Fibroblast of villous mesenchyme (primary cell): Measurements from ENCODE around the gene STRBP. TPM values are rescaled to one million over a fixed set of nuclear protein-coding genes. Genes with fewer than 3 reads are reported as not detected.

ENCODE experiments used
- DNase-seq: peaks from one replicate; pipeline ENCODE4 v3.0.0-alpha.2; 2010; ENCODE audit warnings: low read depth
- H3K4me3 ChIP-seq: 2 replicates; pipeline ENCODE4 v1.5.1; 2011; ENCODE audit warnings: low read depth, mild to moderate bottlenecking, low read length
- total RNA-seq: library from RNA; depleted of rRNA; stranded (reverse); fragments of >200 nt; gene quantifications from 2 replicates; pipeline ENCODE4 v1.2.3, GENCODE V29; 2012
- TF ChIP-seq, protein P1 (sequence below): IDR thresholded peaks from 2 replicates; pipeline ENCODE4 v1.5.1; 2012; ENCODE audit warnings: low read depth, mild to moderate bottlenecking, low read length; ENCODE audit not compliant: insufficient read depth

STRBP gene
- total RNA-seq, 1 donor, result 4.3 TPM

DNA sequence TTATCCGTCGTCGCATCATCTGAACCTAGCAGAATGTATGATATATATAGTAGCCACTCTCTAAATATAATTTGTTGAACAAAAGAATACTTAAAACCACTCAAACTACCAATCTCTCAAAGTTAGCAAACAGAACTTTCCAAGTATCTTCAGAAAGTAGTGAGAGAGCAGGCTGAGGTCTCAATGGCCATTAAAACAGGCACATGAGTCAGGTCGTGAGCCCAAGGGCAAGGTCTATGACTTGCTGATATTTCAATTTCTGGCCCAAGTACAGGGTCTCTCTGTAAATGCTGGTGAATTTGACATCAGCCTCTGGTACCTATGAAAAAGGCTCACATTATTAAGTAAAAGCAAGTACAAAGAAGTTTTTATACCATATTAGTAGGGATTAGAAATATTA, 139.8 kb downstream of the STRBP start:
- TF ChIP-seq, protein P1, sequence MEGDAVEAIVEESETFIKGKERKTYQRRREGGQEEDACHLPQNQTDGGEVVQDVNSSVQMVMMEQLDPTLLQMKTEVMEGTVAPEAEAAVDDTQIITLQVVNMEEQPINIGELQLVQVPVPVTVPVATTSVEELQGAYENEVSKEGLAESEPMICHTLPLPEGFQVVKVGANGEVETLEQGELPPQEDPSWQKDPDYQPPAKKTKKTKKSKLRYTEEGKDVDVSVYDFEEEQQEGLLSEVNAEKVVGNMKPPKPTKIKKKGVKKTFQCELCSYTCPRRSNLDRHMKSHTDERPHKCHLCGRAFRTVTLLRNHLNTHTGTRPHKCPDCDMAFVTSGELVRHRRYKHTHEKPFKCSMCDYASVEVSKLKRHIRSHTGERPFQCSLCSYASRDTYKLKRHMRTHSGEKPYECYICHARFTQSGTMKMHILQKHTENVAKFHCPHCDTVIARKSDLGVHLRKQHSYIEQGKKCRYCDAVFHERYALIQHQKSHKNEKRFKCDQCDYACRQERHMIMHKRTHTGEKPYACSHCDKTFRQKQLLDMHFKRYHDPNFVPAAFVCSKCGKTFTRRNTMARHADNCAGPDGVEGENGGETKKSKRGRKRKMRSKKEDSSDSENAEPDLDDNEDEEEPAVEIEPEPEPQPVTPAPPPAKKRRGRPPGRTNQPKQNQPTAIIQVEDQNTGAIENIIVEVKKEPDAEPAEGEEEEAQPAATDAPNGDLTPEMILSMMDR, result no peak
- H3K4me3 ChIP-seq, result no peak overlapping the region
- no peak for DNase-seq

DNA sequence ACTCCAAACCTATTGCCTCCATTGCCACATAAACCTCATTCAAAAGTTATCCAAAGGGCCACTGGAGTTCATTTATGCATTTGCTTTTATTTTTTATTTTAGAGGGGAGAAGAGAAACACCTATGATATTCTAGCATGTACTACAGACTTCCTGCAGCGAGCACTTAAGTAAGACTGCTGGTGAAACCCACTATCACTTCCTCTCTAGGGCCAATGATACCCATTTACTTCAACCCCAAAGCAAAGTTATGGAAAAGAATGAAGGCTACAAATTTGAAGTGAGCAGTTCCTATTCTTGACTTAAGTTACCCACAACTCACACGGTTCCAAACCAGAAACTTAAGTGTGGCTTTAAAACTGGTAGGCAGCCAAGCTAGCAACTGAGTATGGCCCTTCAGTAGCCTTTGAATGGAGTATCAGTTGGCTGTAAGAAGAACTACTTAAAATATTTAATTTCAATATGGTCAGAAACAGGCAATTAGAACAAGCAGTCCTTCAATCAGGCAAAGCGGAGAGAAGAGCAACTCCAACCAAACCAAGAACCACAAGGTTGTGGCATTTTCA, 140.8 kb downstream of the STRBP start:
- TF ChIP-seq, protein P1, result no peak
- no peak overlapping the region for H3K4me3 ChIP-seq
- no peak for DNase-seq

DNA sequence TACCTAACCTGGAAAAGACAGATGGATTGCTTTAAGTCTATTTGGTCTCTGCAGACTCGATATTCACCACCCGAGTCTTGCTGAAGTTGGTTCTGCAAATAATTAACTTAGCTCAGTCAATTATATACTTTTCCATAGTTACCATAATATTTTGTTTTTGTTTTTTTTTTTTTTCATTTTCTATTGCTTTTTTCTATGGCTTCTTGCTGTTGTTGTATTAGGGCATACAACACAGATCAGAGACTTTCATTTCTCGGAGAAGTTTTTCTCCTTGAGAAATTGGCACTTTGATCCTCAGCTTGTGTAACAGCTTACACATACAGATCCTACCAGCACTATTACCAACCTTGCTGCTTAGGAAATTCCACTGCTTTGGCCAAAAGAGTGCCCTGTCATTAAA, 146.9 kb downstream of the STRBP start:
- no peak for DNase-seq
- no peak overlapping the region for H3K4me3 ChIP-seq
- TF ChIP-seq, protein P1, result no peak

DNA sequence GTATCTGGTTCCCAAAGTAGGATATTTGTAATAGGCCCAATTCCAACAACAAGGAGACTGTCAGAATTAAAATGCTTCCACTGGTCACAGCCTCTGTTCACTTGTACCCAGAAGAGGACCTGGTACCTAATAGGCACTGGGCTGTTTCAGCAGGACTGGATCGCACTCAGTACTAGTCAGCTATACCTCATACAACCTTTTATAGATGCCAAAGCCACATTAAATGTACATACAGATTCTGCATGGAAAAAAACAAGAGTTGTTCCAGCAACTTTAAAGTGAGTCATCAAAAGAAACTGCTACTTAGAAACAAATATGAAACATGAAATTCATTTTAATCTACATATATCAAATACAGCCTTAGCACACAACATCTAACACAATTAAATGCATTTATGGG, 147.4 kb downstream of the STRBP start:
- DNase-seq, result no peak
- TF ChIP-seq, protein P1, result no peak
- H3K4me3 ChIP-seq, result no peak overlapping the region

DNA sequence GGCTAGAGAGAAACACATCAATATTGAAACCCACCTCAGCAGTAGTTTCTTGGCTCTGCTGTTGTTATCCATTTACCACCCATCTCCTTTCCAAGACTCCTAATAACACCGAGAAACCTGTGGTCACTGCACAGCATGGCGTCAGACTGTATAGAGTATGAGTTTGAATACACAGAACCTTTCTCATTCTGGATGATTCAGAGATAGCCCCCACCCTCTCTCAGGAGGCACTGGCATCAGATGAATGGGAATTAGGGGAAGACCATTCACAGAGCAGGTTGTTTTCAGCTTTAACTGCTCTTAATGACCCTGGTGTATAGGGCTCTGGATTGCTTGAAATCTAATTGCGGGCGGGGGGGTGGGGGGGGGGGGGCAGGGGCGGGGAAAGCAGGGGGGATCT, 148.3 kb downstream of the STRBP start:
- no peak for DNase-seq
- H3K4me3 ChIP-seq, result no peak overlapping the region
- TF ChIP-seq, protein P1, result no peak

DNA sequence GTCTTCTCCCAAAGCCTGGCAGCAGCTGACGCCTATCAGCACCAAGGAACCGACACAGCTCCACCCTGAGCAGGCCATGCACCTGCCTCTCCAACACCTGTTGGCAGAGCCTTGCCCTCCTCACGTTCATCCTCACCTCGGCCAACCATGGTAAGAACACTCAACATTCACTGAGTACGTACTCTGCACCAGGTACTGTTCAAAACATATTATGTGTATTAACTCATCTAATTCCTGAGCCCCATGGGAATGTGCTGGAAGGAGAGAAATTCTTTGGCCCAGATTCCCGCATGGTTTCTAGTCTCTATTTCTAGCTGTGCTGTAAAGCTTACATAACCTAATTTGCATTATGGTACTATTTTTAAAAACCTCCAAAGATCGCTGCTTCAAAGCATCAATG, 148.8 kb downstream of the STRBP start:
- DNase-seq, result no peak
- TF ChIP-seq, protein P1, result no peak

DNA sequence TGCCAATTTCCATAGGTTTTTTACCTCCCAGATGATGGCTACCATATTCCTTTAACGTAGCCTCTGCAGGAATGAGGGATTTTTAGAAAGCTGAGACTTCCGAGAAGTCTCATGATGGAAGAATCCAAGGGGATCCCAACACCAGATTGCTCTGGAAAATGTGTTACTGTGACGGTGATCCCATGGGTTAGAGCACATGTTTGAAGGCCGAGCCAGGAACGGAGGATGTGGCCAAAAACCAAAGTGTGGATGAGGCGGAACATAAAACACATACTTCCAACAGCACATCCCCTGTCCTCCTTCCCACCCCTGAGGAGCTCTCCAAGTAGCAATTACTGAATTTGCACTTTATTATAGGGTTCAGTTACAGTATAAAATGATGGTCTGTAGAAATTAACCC, 152.3 kb downstream of the STRBP start:
- no peak for DNase-seq
- TF ChIP-seq, protein P1, result no peak
- no peak overlapping the region for H3K4me3 ChIP-seq

More for the DNA sequence above, 148.8 kb downstream of the STRBP start:
- no peak overlapping the region for H3K4me3 ChIP-seq
